CD4-positive, alpha-beta T cell (primary cell): ENCODE results near the gene MYO9B. TPM values are rescaled to one million over a fixed set of nuclear protein-coding genes. Genes with fewer than 3 reads are reported as not detected.
A peak's percentile ranks its signal among the peaks of the same experiment; 100 is the strongest.

Source experiments
- ATAC-seq: fragments of 200-7000 bp; cut with Tn5 transposase; one replicate; pipeline ENCODE4 v1.10.0; 2022; ENCODE audit warnings: mild to moderate bottlenecking; ENCODE audit not compliant: poor library complexity
- CTCF ChIA-PET: fragments of 350-600 bp; sonication (Branson Sonifier 250); formaldehyde crosslinking; loops from one replicate; lab custom pipeline; 2021; ENCODE audit warnings: antibody characterized with exemption, inconsistent platforms; lab: Charles Lee
- POLR2A ChIA-PET: fragments of 350-600 bp; sonication (Branson Sonifier 250); formaldehyde crosslinking; loops from one replicate; lab custom pipeline; 2021; ENCODE audit warnings: antibody characterized with exemption, inconsistent platforms; lab: Charles Lee
- DNase-seq, 14 experiments: peaks; one replicate each; pipeline ENCODE4 v3.0.0-alpha.2; 2013 to 2020; ENCODE audit warnings: mixed read lengths in 2 of 14
- H3K27ac ChIP-seq, 2 donors: one replicate each; pipeline versions ENCODE4 v1.5.1 to v1.7.0; 2013; ENCODE audit warnings: low read length in 2 of 2, low read depth in 1 of 2, mild to moderate bottlenecking in 1 of 2
- H3K27me3 ChIP-seq, 2 experiments: 1 replicate in 1 of 2; 2 replicates in 1 of 2; pipeline versions ENCODE4 v1.6.1 to v1.7.0; 2013; ENCODE audit warnings: low read length in 2 of 2, control low read depth in 1 of 2, mild to moderate bottlenecking in 1 of 2, moderate library complexity in 1 of 2; ENCODE audit not compliant: insufficient read depth in 2 of 2, control insufficient read depth in 1 of 2
- H3K36me3 ChIP-seq: one replicate; pipeline ENCODE4 v1.6.1; 2013; ENCODE audit warnings: low read length, control low read depth; ENCODE audit not compliant: insufficient read depth
- H3K4me1 ChIP-seq: one replicate; pipeline ENCODE4 v1.6.1; 2013; ENCODE audit warnings: low read length, control low read depth; ENCODE audit not compliant: insufficient read depth
- H3K4me3 ChIP-seq: one replicate; pipeline ENCODE4 v1.5.1; 2013; ENCODE audit warnings: mild to moderate bottlenecking, low read length, moderate library complexity
- H3K9me3 ChIP-seq, 2 experiments: 1 replicate in 1 of 2; 2 replicates in 1 of 2; pipeline versions ENCODE4 v1.6.1 to v1.7.0; 2013; ENCODE audit warnings: low read length in 2 of 2, mild to moderate bottlenecking in 2 of 2, control low read depth in 1 of 2, moderate library complexity in 1 of 2; ENCODE audit not compliant: control insufficient read depth in 1 of 2, insufficient read depth in 1 of 2
- H3K27ac Mint-ChIP-seq: one replicate; pipeline ENCODE4 v1.8.0; 2020; ENCODE audit warnings: mixed read lengths
- H3K27me3 Mint-ChIP-seq: one replicate; pipeline ENCODE4 v1.8.0; 2021; ENCODE audit warnings: mixed read lengths
- H3K36me3 Mint-ChIP-seq: one replicate; pipeline ENCODE4 v1.8.0; 2021; ENCODE audit warnings: low read depth, mixed read lengths
- H3K4me1 Mint-ChIP-seq: one replicate; pipeline ENCODE4 v1.8.0; 2021; ENCODE audit warnings: low read depth, mixed read lengths
- H3K4me3 Mint-ChIP-seq: one replicate; pipeline ENCODE4 v1.8.0; 2020; ENCODE audit warnings: mild to moderate bottlenecking, mixed read lengths
- H3K9me3 Mint-ChIP-seq: one replicate; pipeline ENCODE4 v1.8.0; 2020; ENCODE audit warnings: mixed read lengths
- CTCF ChIP-seq: fragments of 200-600 bp; IDR thresholded peaks from one replicate; pipeline ENCODE4 v1.8.0; 2022; ENCODE audit warnings: antibody characterized with exemption, mild to moderate bottlenecking
- intact Hi-C, 2 experiments: fragments of 100-400 bp; cut with DNase I in 1 of 2; cut with micrococcal nuclease in 1 of 2; formaldehyde crosslinking; loops; one replicate each; pipeline versions ENCODE4 v1.15.1 to v1.9.0; 2023 to 2025; cut with DNase I, micrococcal nuclease
- total RNA-seq, 174 experiments: library from RNA in 2 of 174; stranded (reverse) in 2 of 174; gene quantifications; one replicate each; pipeline ENCODE4 v1.2.3 and lab custom pipeline; 2021 to 2026

MYO9B gene
- total RNA-seq, 2 experiments from 2014 or later: 176 to 184 TPM

DNA sequence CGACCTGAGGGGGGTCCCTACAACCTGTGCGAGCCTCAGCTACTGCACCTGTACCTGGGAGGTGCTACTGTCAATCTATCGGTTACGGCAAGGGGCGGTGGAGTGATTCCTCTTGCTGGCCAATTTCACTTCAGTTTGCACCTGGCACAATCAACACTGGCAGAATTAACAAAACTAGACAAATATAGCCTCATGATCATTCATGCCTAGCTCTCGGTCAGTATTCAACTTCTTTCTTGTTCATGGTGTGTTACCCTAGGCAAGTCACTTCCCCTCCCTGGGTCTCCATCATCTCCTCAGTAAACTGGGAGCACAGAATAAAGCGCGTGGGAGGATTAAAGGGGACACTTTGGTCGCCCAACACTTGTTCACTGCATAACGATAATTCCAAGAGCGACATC lies 943 bp upstream of the MYO9B start:
- Mint-ChIP-seq H3K27me3 (no peaks in the 10 kb centered on the region), H3K9me3 (no peaks in the 10 kb centered on the region), H3K4me1 (peaks cover 65% of the 10 kb centered on the region), H3K4me3 (peak overlapping the region; percentile 100), H3K36me3 (peaks cover 59% of the 10 kb centered on the region), H3K27ac (peak overlapping the region; percentile 92)
- CTCF ChIA-PET: interaction anchor here (1.4 kb wide), 1 partner anchor 109 kb away, joined by 6 read pairs; no protein-coding TSS in a partner anchor
- Histone ChIP-seq H3K36me3 (peaks cover 14% of the 10 kb centered on the region), H3K9me3 (no peaks in the 10 kb centered on the region), H3K27me3 (no peaks in the 10 kb centered on the region), H3K4me3 (peak overlapping the region; percentile 76), H3K4me1 (peaks cover 52% of the 10 kb centered on the region), H3K27ac (peak overlapping the region; percentile 80)
- DNase-seq (no peak), ATAC-seq (no peak)
- no peak for TF ChIP-seq CTCF
- POLR2A ChIA-PET: interaction anchor here (0.9 to 4.4 kb wide), 9 partner anchors 13 to 235 kb away, joined by 3 to 88 read pairs (median 5); partner anchors contain the start of genes BABAM1, DDA1 and USE1
- intact Hi-C loops: loop anchor here (1.0 to 5.0 kb wide), 8 partner anchors 51 to 394 kb away; partner anchors contain the start of genes OCEL1 (in 2 of the 2), BABAM1 (in 1 of the 2) and USE1 (in 1 of the 2)

GRCh38 chr19:17075864-17076542 lies 426 bp downstream of the MYO9B start:
- no peak for ATAC-seq
- ChIA-PET POLR2A (interaction anchor here (0.6 to 4.4 kb wide), 10 partner anchors 49 to 1203 kb away, joined by 3 to 88 read pairs (median 5); partner anchors contain the start of genes BABAM1, OCEL1 and USE1), CTCF (interaction anchor here (1.2 kb wide), 1 partner anchor 49 kb away, joined by 5 read pairs; no protein-coding TSS in a partner anchor)
- peak overlapping the region; percentile 36 to 68 for H3K27ac ChIP-seq
- no peaks in the 10 kb centered on the region for H3K9me3 ChIP-seq
- peak overlapping the region; percentile 92 for H3K27ac Mint-ChIP-seq
- no peaks in the 10 kb centered on the region for H3K27me3 ChIP-seq
- DNase-seq: peak in 13 of 14 experiments; percentile 13 to 73 (median 32)
- H3K4me3 ChIP-seq: peak overlapping the region; percentile 92
- peaks cover 63% of the 10 kb centered on the region for H3K4me1 ChIP-seq
- no peaks in the 10 kb centered on the region for H3K27me3 Mint-ChIP-seq
- peaks cover 9% of the 10 kb centered on the region for H3K36me3 ChIP-seq
- no peaks in the 10 kb centered on the region for H3K9me3 Mint-ChIP-seq
- intact Hi-C loops: loop anchor here (1.0 to 5.0 kb wide), 8 partner anchors 49 to 393 kb away; partner anchors contain the start of genes OCEL1 (in 2 of the 2), BABAM1 (in 1 of the 2) and USE1 (in 1 of the 2)
- TF ChIP-seq CTCF: no peak
- peaks cover 53% of the 10 kb centered on the region for H3K36me3 Mint-ChIP-seq
- peak overlapping the region; percentile 99 for H3K4me3 Mint-ChIP-seq
- H3K4me1 Mint-ChIP-seq: peaks cover 68% of the 10 kb centered on the region

DNA sequence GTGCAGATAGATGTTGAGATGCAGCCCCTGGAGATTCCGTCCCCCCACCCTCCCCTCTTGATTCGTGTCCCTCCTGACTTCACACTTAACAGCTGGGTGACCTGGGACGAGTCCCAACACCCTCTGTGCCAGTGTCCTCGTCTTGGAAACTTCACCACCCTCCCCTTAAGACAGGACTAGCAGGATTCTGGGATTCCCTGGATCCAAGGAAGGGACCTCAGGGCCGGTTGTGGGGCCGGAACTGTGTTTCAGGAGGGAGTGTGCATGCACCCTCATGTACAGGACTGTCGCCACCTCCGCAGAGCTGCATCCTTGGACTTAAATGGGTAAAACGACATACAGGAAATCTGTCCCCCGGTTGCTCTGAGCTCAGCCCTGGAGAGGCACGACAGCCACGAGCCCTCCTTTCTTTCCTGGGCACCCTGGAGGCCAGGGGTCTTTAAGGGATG lies 990 bp downstream of the MYO9B start:
- Histone ChIP-seq H3K4me1 (peaks cover 63% of the 10 kb centered on the region), H3K27ac (peak overlapping the region in 1 of 2 donors; percentile 36), H3K27me3 (no peaks in the 10 kb centered on the region), H3K36me3 (peaks cover 5% of the 10 kb centered on the region), H3K9me3 (no peaks in the 10 kb centered on the region), H3K4me3 (peak overlapping the region; percentile 92)
- ChIA-PET CTCF (interaction anchor here (1.2 kb wide), 1 partner anchor 49 kb away, joined by 5 read pairs; no protein-coding TSS in a partner anchor), POLR2A (interaction anchor here (0.6 to 4.4 kb wide), 7 partner anchors 48 to 839 kb away, joined by 3 to 88 read pairs (median 4); partner anchors contain the start of genes OCEL1 and USE1)
- Mint-ChIP-seq H3K4me3 (peak overlapping the region; percentile 99), H3K9me3 (no peaks in the 10 kb centered on the region), H3K27ac (peak overlapping the region; percentile 92), H3K27me3 (no peaks in the 10 kb centered on the region), H3K36me3 (peaks cover 48% of the 10 kb centered on the region), H3K4me1 (peaks cover 65% of the 10 kb centered on the region)
- intact Hi-C loops: loop anchor here in 1 of 2 experiments (5.0 kb wide), 1 partner anchor 151 kb away; the partner anchor contains the start of gene OCEL1
- no peak for TF ChIP-seq CTCF
- no peak for ATAC-seq
- DNase-seq: peak in 8 of 14 experiments; percentile 16 to 52 (median 44)
